NOMO-1 treated with DMSO at 0.1 percent for 48 hours (cell line): ENCODE results near the gene ITLN2.
A peak's percentile ranks its signal among the peaks of the same experiment; 100 is the strongest.
"Not testable (repeated sequence)": the region's sequence is repeated elsewhere in the genome, so short reads cannot be mapped to it uniquely, and the experiment has no call there.

Experiments used
- DNase-seq: peaks from one replicate; lab custom pipeline; 2025; ENCODE audit not compliant: unreplicated experiment; lab: John Stamatoyannopoulos, UW

ITLN2 gene

GRCh38 chr1:160954158-160955104 is at the start of gene ITLN2:
Gene ITLN2 (minus strand): TSS chr1:160954809. CDS start chr1:160954741, 68 bp downstream.
- DNase-seq = peak; percentile 44

- DNase-seq = no peak
Measured at GRCh38 chr1:161001525-161001924, 46.9 kb upstream of the ITLN2 start.

- DNase-seq = no peak
Measured at GRCh38 chr1:161000736-161001480, 46.3 kb upstream of the ITLN2 start.

GRCh38 chr1:160999376-160999775 is 44.8 kb upstream of the ITLN2 start:
- DNase-seq = no peak

- DNase-seq = peak; percentile 36
Measured at GRCh38 chr1:160997323-160998038, 42.9 kb upstream of the ITLN2 start.

GRCh38 chr1:160996178-160996577 is 41.6 kb upstream of the ITLN2 start:
- DNase-seq = no peak

- peak; percentile 51 for DNase-seq
Measured at GRCh38 chr1:160993544-160994193, 39.1 kb upstream of the ITLN2 start.

GRCh38 chr1:160992036-160992435 is 37.4 kb upstream of the ITLN2 start:
- DNase-seq = not testable (repeated sequence)

- no peak for DNase-seq
Measured at GRCh38 chr1:160987359-160988050, 32.9 kb upstream of the ITLN2 start.

GRCh38 chr1:160985723-160986122 is 31.1 kb upstream of the ITLN2 start:
- DNase-seq = no peak

- peak; percentile 14 for DNase-seq
Measured at GRCh38 chr1:160981584-160982411, 27.2 kb upstream of the ITLN2 start.

- DNase-seq = no peak
Measured at GRCh38 chr1:160979286-160979685, 24.7 kb upstream of the ITLN2 start.

- DNase-seq = no peak
Measured at GRCh38 chr1:160978510-160978927, 23.9 kb upstream of the ITLN2 start.

- DNase-seq = no peak
Measured at GRCh38 chr1:160975026-160975425, 20.4 kb upstream of the ITLN2 start.

- no peak for DNase-seq
Measured at GRCh38 chr1:160973491-160973890, 18.9 kb upstream of the ITLN2 start.

GRCh38 chr1:160972939-160973338 is 18.3 kb upstream of the ITLN2 start:
- DNase-seq = no peak

GRCh38 chr1:160971618-160972056 is 17.0 kb upstream of the ITLN2 start:
- no peak for DNase-seq

GRCh38 chr1:160963521-160963920 is 8.9 kb upstream of the ITLN2 start:
- DNase-seq = no peak

GRCh38 chr1:160961419-160961818 is 6.8 kb upstream of the ITLN2 start:
- DNase-seq = no peak
